ENCODE data around the gene TMED4.

Gene TMED4

GRCh38 chr7:44547536-44548231 is 34.3 kb downstream of the TMED4 start:
- in situ Hi-C loops (cut with MboI; ENCODE audit: low sequenced_read_pairs): no loop called here

GRCh38 chr7:44541876-44542610 is 40.0 kb downstream of the TMED4 start:
- in situ Hi-C loops (cut with MboI; ENCODE audit: low sequenced_read_pairs): no loop called here

GRCh38 chr7:44541028-44541869 is 40.8 kb downstream of the TMED4 start, which contains the start of gene NPC1L1:
TSS of gene NPC1L1 (minus strand) at chr7:44541330. CDS start at chr7:44541259, 71 bp downstream.
- in situ Hi-C loops (cut with MboI; ENCODE audit: low sequenced_read_pairs): no loop called here

GRCh38 chr7:44540592-44541027 is 41.4 kb downstream of the TMED4 start:
- in situ Hi-C loops (cut with MboI; ENCODE audit: low sequenced_read_pairs): no loop called here

GRCh38 chr7:44539669-44540506 is 42.1 kb downstream of the TMED4 start:
- in situ Hi-C loops (cut with MboI; ENCODE audit: low sequenced_read_pairs): no loop called here

- in situ Hi-C loops (cut with MboI; ENCODE audit: low sequenced_read_pairs): no loop called here
Measured at GRCh38 chr7:44538798-44539668, 43.0 kb downstream of the TMED4 start.

- in situ Hi-C loops (cut with MboI; ENCODE audit: low sequenced_read_pairs): no loop called here
Measured at GRCh38 chr7:44538093-44538797, 43.8 kb downstream of the TMED4 start.

- in situ Hi-C loops (cut with MboI; ENCODE audit: low sequenced_read_pairs): no loop called here
Measured at GRCh38 chr7:44537442-44537841, 44.6 kb downstream of the TMED4 start.

- in situ Hi-C loops (cut with MboI; ENCODE audit: low sequenced_read_pairs): no loop called here
Measured at GRCh38 chr7:44536090-44536489, 45.9 kb downstream of the TMED4 start.

GRCh38 chr7:44535348-44536064 is 46.5 kb downstream of the TMED4 start:
- in situ Hi-C loops (cut with MboI; ENCODE audit: low sequenced_read_pairs): no loop called here

- in situ Hi-C loops (cut with MboI; ENCODE audit: low sequenced_read_pairs): no loop called here
Measured at GRCh38 chr7:44534501-44534900, 47.5 kb downstream of the TMED4 start.

GRCh38 chr7:44534087-44534486 is 47.9 kb downstream of the TMED4 start:
- in situ Hi-C loops (cut with MboI; ENCODE audit: low sequenced_read_pairs): no loop called here

GRCh38 chr7:44533301-44534055 is 48.6 kb downstream of the TMED4 start:
- in situ Hi-C loops (cut with MboI; ENCODE audit: low sequenced_read_pairs): no loop called here

GRCh38 chr7:44531421-44532380 is 50.3 kb downstream of the TMED4 start:
- in situ Hi-C loops (cut with MboI; ENCODE audit: low sequenced_read_pairs): no loop called here

GRCh38 chr7:44530990-44531389 is 51.0 kb downstream of the TMED4 start:
- in situ Hi-C loops (cut with MboI; ENCODE audit: low sequenced_read_pairs): no loop called here

Data from HL-60/S4 (cell line).